NCI-H146 treated with DMSO at 0.1 percent for 48 hours (cell line): ENCODE measurements around the gene POLRMT.
"Not testable (repeated sequence)": the region's sequence is repeated elsewhere in the genome, so short reads cannot be mapped to it uniquely, and the experiment has no call there.

Experiments used
- DNase-seq: peaks from one replicate; lab custom pipeline; 2025; ENCODE audit not compliant: unreplicated experiment; lab: John Stamatoyannopoulos, UW

The POLRMT gene

GRCh38 chr19:629515-629914, 3.8 kb downstream of the POLRMT start:
- DNase-seq: peak; percentile 39

GRCh38 chr19:628168-628567, 5.2 kb downstream of the POLRMT start:
- no peak for DNase-seq

GRCh38 chr19:626566-626965, 6.8 kb downstream of the POLRMT start:
- not testable (repeated sequence) for DNase-seq

- DNase-seq: no peak
Observed at GRCh38 chr19:625257-625656, 8.1 kb downstream of the POLRMT start.

GRCh38 chr19:624433-625109, 8.8 kb downstream of the POLRMT start:
- DNase-seq: no peak

- DNase-seq: no peak
Observed at GRCh38 chr19:623974-624373, 9.4 kb downstream of the POLRMT start.

GRCh38 chr19:623175-623916, 10.0 kb downstream of the POLRMT start:
- DNase-seq: no peak

- DNase-seq: no peak
Observed at GRCh38 chr19:622666-623065, 10.7 kb downstream of the POLRMT start.

GRCh38 chr19:621819-622218, 11.5 kb downstream of the POLRMT start:
- no peak for DNase-seq

- not testable (repeated sequence) for DNase-seq
Observed at GRCh38 chr19:621191-621590, 12.1 kb downstream of the POLRMT start.

- DNase-seq: no peak
Observed at GRCh38 chr19:620166-620862, 13.0 kb downstream of the POLRMT start.

GRCh38 chr19:619286-620002, 13.9 kb downstream of the POLRMT start:
- DNase-seq: no peak

- DNase-seq: no peak
Observed at GRCh38 chr19:618674-619285, 14.6 kb downstream of the POLRMT start.

GRCh38 chr19:618247-618619, 15.1 kb downstream of the POLRMT start:
- no peak for DNase-seq

- DNase-seq: no peak
Observed at GRCh38 chr19:617551-618246, 15.6 kb downstream of the POLRMT start.

- no peak for DNase-seq
Observed at GRCh38 chr19:616747-617526, 16.4 kb downstream of the POLRMT start.

- no peak for DNase-seq
Observed at GRCh38 chr19:616062-616700, 17.2 kb downstream of the POLRMT start.

GRCh38 chr19:615619-616018, 17.7 kb downstream of the POLRMT start:
- no peak for DNase-seq
